Measurements from ENCODE around the gene MYBPC2.

DNA sequence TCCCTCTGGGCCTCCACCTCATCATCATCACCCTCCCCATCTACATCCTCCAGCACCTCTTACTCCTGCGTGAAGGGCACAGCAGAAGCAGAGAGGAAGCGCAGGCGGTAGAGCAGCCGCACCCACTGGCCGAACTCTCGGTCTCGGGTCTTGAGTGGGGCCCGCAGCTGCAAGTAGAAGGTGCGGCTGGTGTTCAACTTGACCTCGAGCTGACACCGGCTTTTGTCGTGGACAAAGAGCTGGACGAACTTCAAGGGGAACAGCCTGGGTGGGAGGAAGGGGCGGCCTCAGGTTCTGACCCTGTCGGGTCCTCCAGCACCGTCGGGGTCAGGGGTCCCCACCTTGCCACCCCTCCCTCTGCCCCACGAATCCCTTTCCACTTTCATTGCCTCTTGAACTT is 34.9 kb downstream of the MYBPC2 start:
- TF ChIP-seq POLR2A (IDR thresholded peaks at IDR 0.05) = no peak
- TF ChIP-seq, protein P1, sequence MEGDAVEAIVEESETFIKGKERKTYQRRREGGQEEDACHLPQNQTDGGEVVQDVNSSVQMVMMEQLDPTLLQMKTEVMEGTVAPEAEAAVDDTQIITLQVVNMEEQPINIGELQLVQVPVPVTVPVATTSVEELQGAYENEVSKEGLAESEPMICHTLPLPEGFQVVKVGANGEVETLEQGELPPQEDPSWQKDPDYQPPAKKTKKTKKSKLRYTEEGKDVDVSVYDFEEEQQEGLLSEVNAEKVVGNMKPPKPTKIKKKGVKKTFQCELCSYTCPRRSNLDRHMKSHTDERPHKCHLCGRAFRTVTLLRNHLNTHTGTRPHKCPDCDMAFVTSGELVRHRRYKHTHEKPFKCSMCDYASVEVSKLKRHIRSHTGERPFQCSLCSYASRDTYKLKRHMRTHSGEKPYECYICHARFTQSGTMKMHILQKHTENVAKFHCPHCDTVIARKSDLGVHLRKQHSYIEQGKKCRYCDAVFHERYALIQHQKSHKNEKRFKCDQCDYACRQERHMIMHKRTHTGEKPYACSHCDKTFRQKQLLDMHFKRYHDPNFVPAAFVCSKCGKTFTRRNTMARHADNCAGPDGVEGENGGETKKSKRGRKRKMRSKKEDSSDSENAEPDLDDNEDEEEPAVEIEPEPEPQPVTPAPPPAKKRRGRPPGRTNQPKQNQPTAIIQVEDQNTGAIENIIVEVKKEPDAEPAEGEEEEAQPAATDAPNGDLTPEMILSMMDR (IDR thresholded peaks at IDR 0.05) = no peak
- TF ChIP-seq EP300 (IDR thresholded peaks at IDR 0.05) = no peak

Data from tibial nerve (tissue), 4 donors.